GM12892 (cell line): ENCODE measurements around the gene SORCS1.

ENCODE experiments used
- POLR2A ChIP-seq: IDR thresholded peaks from 2 replicates; pipeline ENCODE4 v1.6.1; 2011; ENCODE audit warnings: low read depth, low read length, control low read depth
- POLR2AphosphoS5 ChIP-seq: IDR thresholded peaks from 2 replicates; pipeline ENCODE4 v1.6.1; 2011; ENCODE audit warnings: low read depth, low read length, control low read depth
- TAF1 ChIP-seq: IDR thresholded peaks from 2 replicates; pipeline ENCODE4 v1.6.1; 2011; ENCODE audit warnings: low read depth, mild to moderate bottlenecking, control low read depth, low read length, borderline replicate concordance

DNA sequence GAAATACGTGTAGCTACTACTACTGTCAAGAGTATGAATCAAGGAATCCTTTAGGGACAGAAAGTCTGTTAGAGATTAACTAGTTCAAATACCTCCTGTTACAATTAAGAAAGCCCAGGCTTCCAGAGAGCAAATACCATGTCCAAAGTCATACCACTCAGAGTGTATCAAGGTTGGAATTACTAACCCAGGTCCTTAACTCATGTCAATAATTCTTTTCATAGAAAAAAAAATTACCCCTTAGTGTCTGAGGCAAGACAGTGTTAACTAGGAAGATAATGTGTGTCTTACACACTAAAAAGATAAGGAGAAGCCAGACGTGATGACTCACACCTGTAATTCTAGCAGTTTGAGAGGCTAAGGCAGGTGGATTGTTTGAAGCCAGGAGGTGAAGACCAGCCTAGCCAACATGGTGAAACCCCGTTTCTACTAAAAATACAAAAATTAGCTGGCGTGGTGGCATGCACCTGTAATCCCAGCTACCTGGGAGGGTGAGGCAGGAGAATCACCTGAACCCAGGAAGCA, 423.4 kb downstream of the SORCS1 start:
- TF ChIP-seq POLR2A (no peak), TAF1 (no peak), POLR2AphosphoS5 (no peak)
